ENCODE data around the gene FXYD1. TPM values are rescaled to one million over a fixed set of nuclear protein-coding genes. Genes with fewer than 3 reads are reported as not detected.

FXYD1 gene
- total and polyA plus RNA-seq, 3 experiments from 2014 or later = 0.79 TPM; not detected in 2

DNA sequence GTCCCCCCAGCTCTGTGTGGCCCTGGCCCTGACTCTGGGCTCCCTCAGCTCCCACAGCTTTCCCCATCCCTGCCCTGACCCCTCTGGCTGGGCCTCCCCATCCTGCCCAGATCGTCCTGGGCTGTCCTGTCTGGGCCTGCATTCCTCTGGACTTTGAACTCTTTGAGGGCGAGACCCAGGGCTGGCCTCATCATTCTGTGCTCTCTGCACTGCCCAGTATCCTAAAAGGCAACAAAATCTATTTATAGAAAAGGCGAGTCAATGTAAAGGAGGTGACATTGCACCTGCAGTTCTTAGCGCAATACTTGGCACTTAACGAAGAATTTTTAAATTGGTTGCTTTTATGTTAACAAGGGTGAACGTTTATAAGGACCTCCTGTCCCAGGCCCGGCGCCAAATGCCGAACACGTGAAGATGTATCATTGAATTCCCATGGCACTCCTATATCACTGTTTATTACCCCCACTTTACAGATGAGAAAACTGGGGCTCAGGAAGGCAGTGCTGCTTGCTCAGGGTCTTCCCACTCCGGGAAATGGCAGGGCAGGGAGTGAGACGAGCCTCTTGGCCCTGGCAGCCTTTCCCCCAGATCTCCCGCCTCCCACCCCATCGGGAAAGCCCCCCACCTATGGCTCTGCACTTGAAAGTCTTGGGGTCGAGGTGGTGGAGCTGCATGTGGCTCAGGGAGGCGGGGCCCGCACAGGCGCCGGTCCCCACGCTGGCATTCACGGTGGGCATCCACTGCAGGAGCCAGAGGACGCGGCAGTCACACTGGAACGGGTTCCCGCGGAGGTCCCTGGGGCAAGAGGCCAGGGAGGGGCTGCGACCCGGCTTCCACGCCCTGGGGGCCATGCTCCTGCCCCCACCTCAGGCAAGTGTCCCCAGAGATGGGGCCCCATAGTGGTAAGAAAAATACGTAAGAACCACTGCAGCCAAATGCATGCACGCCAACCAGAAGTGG is 7.6 kb upstream of the FXYD1 start:
- Mint-ChIP-seq H3K27me3 (peaks cover 0 to 2% of the 10 kb centered on the region in 2 donors), H3K36me3 (no peaks in the 10 kb centered on the region), H3K9me3 (no peaks in the 10 kb centered on the region), H3K4me1 (peaks cover 0 to 4% (median 4%) of the 10 kb centered on the region in 3 donors), H3K27ac (peak overlapping the region in 1 of 8 donors; percentile 59), H3K4me3 (peak overlapping the region in 1 of 7 donors; percentile 20)
- no peaks in the 10 kb centered on the region for H3K9me3 ChIP-seq (ENCODE audit: low read length)
- DNase-seq = no peak
- no peaks in the 10 kb centered on the region for H3K27me3 ChIP-seq (ENCODE audit: insufficient read depth, low read length, poor library complexity, severe bottlenecking)
- ChIA-PET POLR2A (no interaction called here), CTCF (no interaction called here)
- no peaks in the 10 kb centered on the region for H3K4me1 ChIP-seq (ENCODE audit: insufficient read depth, low read length)
- no peak overlapping the region for H3K27ac ChIP-seq (ENCODE audit: low read depth, low read length)
- H3K4me3 ChIP-seq (ENCODE audit: low read length) = no peak overlapping the region
- H3K36me3 ChIP-seq (ENCODE audit: insufficient read depth, low read length) = no peaks in the 10 kb centered on the region

DNA sequence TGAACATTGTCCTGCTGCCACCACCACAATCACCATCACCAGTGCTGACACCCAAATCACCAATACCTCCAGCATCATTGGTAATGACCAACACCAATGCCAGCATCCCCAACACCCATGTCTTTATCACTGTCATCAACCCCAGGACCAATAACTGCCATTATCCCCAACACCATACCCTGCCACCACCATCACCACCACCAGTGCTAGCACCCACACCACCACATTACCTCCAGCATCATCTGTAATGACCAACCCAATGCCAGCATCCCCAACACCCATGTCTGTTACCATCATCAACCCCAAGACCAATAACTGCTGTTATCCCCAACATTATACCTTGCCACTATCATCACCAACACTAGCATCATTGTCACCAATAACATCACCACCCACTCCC is 6.4 kb upstream of the FXYD1 start:
- Mint-ChIP-seq H3K27me3 (peaks cover 0 to 2% of the 10 kb centered on the region in 2 donors), H3K4me3 (peak overlapping the region in 1 of 7 donors; percentile 68), H3K4me1 (peaks cover 0 to 7% (median 5%) of the 10 kb centered on the region in 3 donors), H3K27ac (peak overlapping the region in 1 of 8 donors; percentile 22), H3K36me3 (no peaks in the 10 kb centered on the region), H3K9me3 (no peaks in the 10 kb centered on the region)
- CTCF ChIA-PET = no interaction called here
- Histone ChIP-seq H3K27me3 (ENCODE audit: insufficient read depth, low read length, poor library complexity, severe bottlenecking) (no peaks in the 10 kb centered on the region), H3K9me3 (ENCODE audit: low read length) (no peaks in the 10 kb centered on the region), H3K27ac (ENCODE audit: low read depth, low read length) (no peak overlapping the region), H3K4me3 (ENCODE audit: low read length) (no peak overlapping the region), H3K4me1 (ENCODE audit: insufficient read depth, low read length) (no peaks in the 10 kb centered on the region), H3K36me3 (ENCODE audit: insufficient read depth, low read length) (no peaks in the 10 kb centered on the region)
- POLR2A ChIA-PET = no interaction called here
- no peak for DNase-seq

DNA sequence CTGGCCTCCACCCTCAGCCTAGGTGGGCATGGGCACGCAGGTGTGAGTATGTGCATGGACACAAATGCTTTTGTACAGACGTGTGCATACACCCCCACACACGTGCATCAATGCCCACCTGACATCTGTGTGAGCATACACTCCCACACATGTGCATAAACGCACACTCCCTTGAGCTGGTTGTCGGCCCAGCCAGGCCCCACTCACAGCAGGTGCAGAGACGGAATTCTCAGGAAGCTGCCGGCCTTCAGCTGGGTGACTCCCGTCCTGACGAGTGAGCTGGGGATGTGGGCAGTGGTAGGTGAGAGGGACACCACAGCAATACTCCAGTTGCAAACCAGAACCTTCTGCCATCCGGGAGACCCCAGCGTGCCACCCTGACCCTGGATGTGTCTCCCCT is 4.8 kb upstream of the FXYD1 start:
- no peaks in the 10 kb centered on the region for H3K9me3 Mint-ChIP-seq
- H3K4me1 Mint-ChIP-seq = peaks cover 0 to 10% (median 7%) of the 10 kb centered on the region in 3 donors
- H3K4me1 ChIP-seq (ENCODE audit: insufficient read depth, low read length) = no peaks in the 10 kb centered on the region
- DNase-seq = no peak
- no peaks in the 10 kb centered on the region for H3K9me3 ChIP-seq (ENCODE audit: low read length)
- ChIA-PET CTCF (interaction anchor here (1.2 kb wide), 1 partner anchor 90 kb away, joined by 3 read pairs; no protein-coding TSS in a partner anchor), POLR2A (no interaction called here)
- H3K27me3 ChIP-seq (ENCODE audit: insufficient read depth, low read length, poor library complexity, severe bottlenecking) = no peaks in the 10 kb centered on the region
- peaks cover 2 to 4% of the 10 kb centered on the region in 2 donors for H3K27me3 Mint-ChIP-seq
- H3K36me3 ChIP-seq (ENCODE audit: insufficient read depth, low read length) = no peaks in the 10 kb centered on the region
- no peak overlapping the region for H3K27ac ChIP-seq (ENCODE audit: low read depth, low read length)
- no peak overlapping the region for H3K4me3 Mint-ChIP-seq
- no peak overlapping the region for H3K27ac Mint-ChIP-seq
- H3K4me3 ChIP-seq (ENCODE audit: low read length) = no peak overlapping the region
- H3K36me3 Mint-ChIP-seq = no peaks in the 10 kb centered on the region

DNA sequence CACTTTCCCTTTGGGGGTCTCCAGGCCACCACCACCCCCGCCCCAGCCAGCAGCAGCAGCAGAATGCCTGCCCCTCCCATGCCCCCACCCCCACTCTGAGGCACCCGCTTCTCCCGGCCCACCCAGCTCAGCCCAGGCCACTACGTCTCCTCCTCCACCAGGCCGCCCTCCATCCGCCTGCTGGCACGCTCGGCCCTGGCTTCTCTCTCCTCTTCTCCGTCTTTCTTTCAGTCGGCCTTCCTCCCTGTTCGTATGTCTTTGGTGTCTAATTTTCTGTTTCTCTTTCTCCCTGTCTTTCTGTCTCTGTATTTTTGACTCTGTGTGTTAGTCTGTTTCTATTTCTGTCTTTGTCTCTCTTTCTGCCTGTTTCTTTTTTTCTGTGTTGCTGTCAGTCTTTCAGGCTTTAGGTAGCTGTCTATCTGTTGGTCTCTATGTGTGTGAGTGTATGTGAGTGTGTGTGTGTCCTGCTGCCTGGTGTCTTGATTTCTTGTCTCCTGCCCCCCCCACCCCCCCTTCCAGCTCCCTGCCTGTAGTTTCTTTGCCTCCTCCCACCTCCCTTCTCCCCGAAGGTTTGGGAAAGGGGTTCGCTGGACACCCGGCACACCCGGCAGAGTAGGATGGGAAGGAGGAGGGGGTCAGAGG is 3.9 kb upstream of the FXYD1 start, which contains the start of gene LGI4:
Gene LGI4, minus strand, starts transcription at position 459 of the 642 bp plus-strand sequence. Its CDS starts 379 bp downstream, at position 80.
- H3K36me3 ChIP-seq (ENCODE audit: insufficient read depth, low read length) = no peaks in the 10 kb centered on the region
- H3K27me3 Mint-ChIP-seq = peaks cover 0 to 4% of the 10 kb centered on the region in 2 donors
- no peaks in the 10 kb centered on the region for H3K36me3 Mint-ChIP-seq
- no peak within 1 kb of the TSS for H3K4me3 ChIP-seq (ENCODE audit: low read length)
- no peaks in the 10 kb centered on the region for H3K27me3 ChIP-seq (ENCODE audit: insufficient read depth, low read length, poor library complexity, severe bottlenecking)
- H3K9me3 ChIP-seq (ENCODE audit: low read length) = no peaks in the 10 kb centered on the region
- CTCF ChIA-PET = interaction anchor here (1.0 to 1.4 kb wide), 4 partner anchors 10 to 91 kb away, joined by 3 to 4 read pairs (median 3); no protein-coding TSS in a partner anchor
- H3K4me1 ChIP-seq (ENCODE audit: insufficient read depth, low read length) = no peaks in the 10 kb centered on the region
- H3K4me3 Mint-ChIP-seq = no peak within 1 kb of the TSS
- POLR2A ChIA-PET = no interaction called here
- peaks cover 0 to 10% (median 7%) of the 10 kb centered on the region in 3 donors for H3K4me1 Mint-ChIP-seq
- H3K27ac ChIP-seq (ENCODE audit: low read depth, low read length) = no peak within 1 kb of the TSS
- H3K27ac Mint-ChIP-seq = peak within 1 kb of the TSS in 3 of 8 donors; percentile 5 to 76 (median 18)
- H3K9me3 Mint-ChIP-seq = no peaks in the 10 kb centered on the region
- no peak for DNase-seq

DNA sequence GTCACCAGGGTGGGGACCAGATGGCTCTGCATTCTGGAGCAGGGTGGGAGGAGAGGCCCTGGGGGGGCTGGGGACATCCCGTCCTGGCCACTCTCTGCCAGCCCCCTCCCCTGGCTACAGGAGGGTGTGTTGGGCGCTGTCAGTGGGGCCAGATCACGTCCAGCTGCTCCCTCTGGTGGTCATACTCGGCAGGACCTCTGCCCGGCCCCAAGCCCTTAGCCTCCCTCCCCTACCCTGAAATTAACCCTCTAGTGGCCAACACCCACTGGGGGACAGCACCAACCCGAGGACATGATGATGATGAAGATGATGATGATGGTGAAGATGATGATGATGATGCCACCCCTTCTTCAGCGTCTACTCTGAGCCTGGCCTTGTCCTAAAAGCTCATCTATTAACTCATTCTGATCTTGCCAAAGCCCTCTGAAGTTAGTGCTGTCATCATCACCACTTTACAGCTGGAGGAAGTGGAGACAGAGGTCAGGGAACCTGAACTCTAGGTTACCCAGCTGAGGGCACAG is 3.2 kb upstream of the FXYD1 start:
- Mint-ChIP-seq H3K36me3 (no peaks in the 10 kb centered on the region), H3K9me3 (no peaks in the 10 kb centered on the region), H3K4me3 (no peak overlapping the region), H3K4me1 (peaks cover under 1 to 10% (median 7%) of the 10 kb centered on the region in 3 donors), H3K27me3 (peaks cover 0 to 4% of the 10 kb centered on the region in 2 donors), H3K27ac (peak overlapping the region in 1 of 8 donors; percentile 76)
- no peaks in the 10 kb centered on the region for H3K27me3 ChIP-seq (ENCODE audit: insufficient read depth, low read length, poor library complexity, severe bottlenecking)
- ChIA-PET POLR2A (no interaction called here), CTCF (interaction anchor here (0.8 to 2.3 kb wide), 9 partner anchors 8 to 82 kb away, joined by 3 to 9 read pairs (median 4); no protein-coding TSS in a partner anchor)
- no peak overlapping the region for H3K27ac ChIP-seq (ENCODE audit: low read depth, low read length)
- H3K36me3 ChIP-seq (ENCODE audit: insufficient read depth, low read length) = no peaks in the 10 kb centered on the region
- H3K4me1 ChIP-seq (ENCODE audit: insufficient read depth, low read length) = no peaks in the 10 kb centered on the region
- H3K4me3 ChIP-seq (ENCODE audit: low read length) = no peak overlapping the region
- peak; percentile 29 to 65 (median 44) for DNase-seq
- H3K9me3 ChIP-seq (ENCODE audit: low read length) = no peaks in the 10 kb centered on the region

DNA sequence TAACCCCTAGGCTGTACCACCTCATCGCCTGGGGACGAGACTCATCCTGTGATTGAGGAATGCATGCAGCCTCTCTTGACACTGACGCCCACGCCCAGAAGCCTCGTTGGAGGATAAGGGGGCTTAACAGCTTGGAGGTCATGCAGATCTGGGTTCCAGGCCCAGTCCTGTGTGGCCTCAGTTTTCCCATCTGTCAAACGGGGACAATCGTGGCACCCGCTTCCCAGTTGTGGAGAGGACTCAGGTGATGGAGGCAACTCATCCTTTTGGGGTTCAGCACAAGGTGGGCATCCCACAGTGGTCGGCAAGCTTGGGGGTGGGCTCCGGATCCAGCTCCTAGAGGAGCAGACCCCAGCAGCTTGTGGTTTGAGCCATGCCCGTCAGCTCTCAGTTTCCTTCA is 2.4 kb upstream of the FXYD1 start:
- no peaks in the 10 kb centered on the region for H3K27me3 ChIP-seq (ENCODE audit: insufficient read depth, low read length, poor library complexity, severe bottlenecking)
- no peak overlapping the region for H3K27ac Mint-ChIP-seq
- H3K9me3 ChIP-seq (ENCODE audit: low read length) = no peaks in the 10 kb centered on the region
- no peaks in the 10 kb centered on the region for H3K36me3 ChIP-seq (ENCODE audit: insufficient read depth, low read length)
- no peak for DNase-seq
- H3K36me3 Mint-ChIP-seq = no peaks in the 10 kb centered on the region
- peaks cover 1 to 4% of the 10 kb centered on the region in 2 donors for H3K27me3 Mint-ChIP-seq
- peaks cover 5% of the 10 kb centered on the region for H3K4me1 ChIP-seq (ENCODE audit: insufficient read depth, low read length)
- H3K4me3 Mint-ChIP-seq = no peak overlapping the region
- no peaks in the 10 kb centered on the region for H3K9me3 Mint-ChIP-seq
- no peak overlapping the region for H3K4me3 ChIP-seq (ENCODE audit: low read length)
- H3K27ac ChIP-seq (ENCODE audit: low read depth, low read length) = no peak overlapping the region
- H3K4me1 Mint-ChIP-seq = peaks cover 8 to 18% (median 12%) of the 10 kb centered on the region in 3 donors
- POLR2A ChIA-PET = no interaction called here
- CTCF ChIA-PET = interaction anchor here (0.8 to 2.3 kb wide), 10 partner anchors 9 to 81 kb away, joined by 3 to 9 read pairs (median 4); partner anchors contain the start of gene FXYD5

DNA sequence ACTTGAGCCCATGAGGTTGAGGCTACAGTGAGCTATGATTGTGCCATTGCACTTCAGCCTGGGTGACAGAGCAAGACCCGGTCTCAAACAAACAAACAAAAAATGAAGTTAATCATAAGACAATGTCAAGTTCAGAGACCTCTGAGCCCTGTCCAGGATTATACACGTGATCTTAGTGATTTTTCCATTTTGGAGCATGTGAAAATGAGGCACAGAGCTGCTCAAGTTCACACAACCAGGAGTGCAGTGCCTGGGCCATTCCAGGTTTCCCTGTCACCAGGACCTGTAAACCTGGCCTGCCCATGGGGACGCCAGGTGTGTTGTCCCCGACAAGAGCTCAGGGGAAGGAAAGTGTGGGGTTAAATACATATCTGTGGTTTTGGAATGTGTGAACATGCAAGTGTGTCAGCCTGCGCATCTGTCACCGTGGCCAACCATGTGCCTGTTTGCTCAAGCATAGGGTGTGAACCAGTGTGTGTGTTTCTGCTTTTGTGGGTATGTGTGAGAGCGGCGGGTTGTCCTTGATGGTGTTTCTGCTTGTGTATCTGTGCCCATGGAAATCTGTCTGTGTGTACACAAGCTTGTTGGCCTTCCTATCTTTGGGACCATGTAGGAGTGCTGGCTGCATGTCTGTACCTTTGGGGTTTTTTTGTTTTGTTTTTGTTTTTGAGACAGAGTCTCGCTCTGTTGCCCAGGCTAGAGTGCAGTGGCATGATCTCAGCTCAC is 1.5 kb upstream of the FXYD1 start:
- POLR2A ChIA-PET = no interaction called here
- H3K4me3 Mint-ChIP-seq = no peak overlapping the region

More for the DNA sequence above, 1.5 kb upstream of the FXYD1 start:
- Histone ChIP-seq H3K27ac (ENCODE audit: low read depth, low read length) (no peak overlapping the region), H3K36me3 (ENCODE audit: insufficient read depth, low read length) (no peaks in the 10 kb centered on the region), H3K27me3 (ENCODE audit: insufficient read depth, low read length, poor library complexity, severe bottlenecking) (no peaks in the 10 kb centered on the region), H3K9me3 (ENCODE audit: low read length) (no peaks in the 10 kb centered on the region), H3K4me3 (ENCODE audit: low read length) (no peak overlapping the region), H3K4me1 (ENCODE audit: insufficient read depth, low read length) (peaks cover 13% of the 10 kb centered on the region)
- no peaks in the 10 kb centered on the region for H3K9me3 Mint-ChIP-seq
- CTCF ChIA-PET = interaction anchor here (1.1 to 2.3 kb wide), 5 partner anchors 9 to 70 kb away, joined by 3 to 9 read pairs (median 5); partner anchors contain the start of gene FXYD5
- H3K36me3 Mint-ChIP-seq = no peaks in the 10 kb centered on the region
- H3K27ac Mint-ChIP-seq = peak overlapping the region in 2 of 8 donors; percentile 17 to 51
- peaks cover 7 to 8% of the 10 kb centered on the region in 2 donors for H3K27me3 Mint-ChIP-seq
- DNase-seq = no peak
- H3K4me1 Mint-ChIP-seq = peaks cover 16 to 27% (median 21%) of the 10 kb centered on the region in 3 donors

Data from CD8-positive, alpha-beta memory T cell (primary cell).